HG02973 (cell line): ENCODE data around the gene SLC35G1.

Experiments
- ATAC-seq: cut with Tn5 transposase; IDR thresholded peaks from one replicate; pipeline ENCODE4 v1.9.1; 2021; ENCODE audit warnings: moderate library complexity; ENCODE audit not compliant: unreplicated experiment

Gene SLC35G1, protein sequence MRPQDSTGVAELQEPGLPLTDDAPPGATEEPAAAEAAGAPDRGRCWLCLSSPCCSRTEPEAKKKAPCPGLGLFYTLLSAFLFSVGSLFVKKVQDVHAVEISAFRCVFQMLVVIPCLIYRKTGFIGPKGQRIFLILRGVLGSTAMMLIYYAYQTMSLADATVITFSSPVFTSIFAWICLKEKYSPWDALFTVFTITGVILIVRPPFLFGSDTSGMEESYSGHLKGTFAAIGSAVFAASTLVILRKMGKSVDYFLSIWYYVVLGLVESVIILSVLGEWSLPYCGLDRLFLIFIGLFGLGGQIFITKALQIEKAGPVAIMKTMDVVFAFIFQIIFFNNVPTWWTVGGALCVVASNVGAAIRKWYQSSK

DNA sequence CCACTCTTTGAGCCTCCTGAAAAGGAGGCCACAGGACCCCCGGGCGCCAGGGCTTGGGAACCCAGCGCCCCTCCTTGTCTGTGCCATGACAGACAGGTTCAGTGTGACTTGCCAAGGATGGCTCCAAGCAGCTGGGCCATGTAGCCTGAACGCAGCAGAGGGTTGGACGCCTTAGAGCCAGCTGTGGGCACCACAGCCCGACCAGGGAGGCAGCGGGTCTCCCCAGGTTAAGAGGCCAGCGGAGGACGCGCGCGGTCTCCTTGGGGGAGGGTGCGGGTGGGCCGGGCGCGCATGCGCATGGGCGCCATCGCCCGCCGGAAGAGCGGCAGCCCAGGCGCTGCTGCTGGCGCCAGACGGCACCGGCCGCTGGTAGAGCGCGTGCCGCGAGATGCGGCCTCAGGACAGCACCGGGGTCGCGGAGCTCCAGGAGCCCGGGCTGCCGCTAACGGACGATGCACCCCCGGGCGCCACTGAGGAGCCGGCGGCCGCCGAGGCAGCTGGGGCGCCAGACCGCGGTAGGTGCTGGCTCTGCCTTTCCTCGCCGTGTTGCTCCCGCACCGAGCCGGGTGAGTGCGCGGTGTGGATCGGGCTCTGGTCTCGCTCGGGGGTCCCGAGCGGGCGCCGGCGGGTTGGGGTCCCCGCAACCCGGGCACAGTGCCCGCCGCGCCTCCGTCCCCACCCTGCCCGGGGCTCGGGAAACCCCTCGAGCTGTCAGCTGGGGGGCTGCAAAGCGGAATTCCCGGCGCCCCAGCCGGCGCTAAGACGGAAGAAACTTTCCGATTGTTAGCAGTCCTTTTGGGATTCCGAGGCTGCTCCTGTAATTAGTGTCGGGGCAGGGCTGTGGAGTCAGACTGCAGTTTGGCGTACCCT is at the start of gene SLC35G1:
Gene SLC35G1 (plus strand): TSS at position 333 of the 870 bp plus-strand sequence. CDS start 56 bp downstream, at position 389.
- ATAC-seq = peak; percentile 92

GRCh38 chr10:93844979-93845626 is 48.7 kb upstream of the SLC35G1 start:
- no peak for ATAC-seq

DNA sequence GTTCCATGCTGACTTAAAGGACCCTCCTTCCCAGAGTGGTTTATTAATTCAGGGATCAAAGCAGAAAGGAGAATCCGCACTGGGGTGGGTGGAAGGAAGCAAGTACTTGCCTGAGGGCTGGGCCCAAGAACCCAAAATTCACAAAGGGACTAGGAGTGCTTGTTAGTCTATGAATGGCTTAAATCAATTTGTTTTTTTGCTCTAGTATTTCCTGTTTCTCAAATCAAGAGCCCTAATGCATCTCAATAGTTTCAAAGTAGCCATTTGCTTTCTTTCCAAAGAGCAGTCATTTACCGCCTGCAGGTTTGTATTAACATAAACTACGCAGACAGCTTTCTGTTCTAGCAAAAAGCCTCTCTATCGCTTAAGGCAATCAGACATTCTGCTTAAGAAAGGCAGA is 44.2 kb upstream of the SLC35G1 start:
- ATAC-seq = no peak

DNA sequence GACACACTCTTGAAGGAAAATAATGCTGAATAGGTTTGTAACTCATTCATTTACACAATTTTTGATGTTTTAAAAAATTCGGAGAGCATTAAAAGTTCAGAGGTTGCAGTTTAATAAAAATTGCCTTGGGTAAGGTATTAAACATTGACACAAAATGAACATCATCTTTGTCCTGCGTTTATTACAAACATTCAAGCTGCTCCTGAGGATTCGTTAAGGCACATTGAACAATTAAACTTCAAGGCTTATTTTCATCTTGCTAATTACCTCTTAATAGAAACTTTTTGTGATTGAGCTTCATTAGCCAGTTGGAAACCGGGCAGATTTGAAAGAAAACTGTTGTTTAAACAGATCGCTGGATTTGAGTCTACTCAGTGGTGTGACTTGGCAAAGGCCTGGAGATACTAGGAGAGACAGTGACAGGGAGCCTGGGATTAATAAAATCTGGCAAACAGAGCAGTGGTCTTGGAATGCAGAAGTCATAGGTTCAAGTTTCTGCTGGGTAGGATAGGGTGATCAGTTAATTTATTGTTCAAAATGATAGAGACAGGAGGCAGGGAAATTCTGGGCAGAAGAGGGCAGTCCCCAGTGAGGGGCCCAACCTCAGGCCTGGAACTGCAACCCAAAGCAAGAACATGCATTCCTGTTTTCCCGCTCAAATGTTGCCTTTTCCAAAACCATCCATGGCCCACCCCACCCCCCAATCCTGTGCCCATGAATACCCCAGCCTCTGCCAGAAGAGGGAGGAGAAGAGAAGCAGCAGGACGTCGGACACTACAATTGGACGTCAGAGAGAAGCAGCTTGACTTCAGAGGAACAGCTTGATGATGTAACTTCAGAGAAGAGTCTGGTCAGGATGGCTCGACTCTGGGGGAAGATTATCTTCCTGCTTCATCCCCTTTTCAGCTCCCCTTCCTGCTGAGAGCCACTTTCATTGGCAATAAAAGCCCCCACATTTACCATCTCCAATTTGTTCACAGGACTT is 43.5 kb upstream of the SLC35G1 start:
- ATAC-seq = no peak

DNA sequence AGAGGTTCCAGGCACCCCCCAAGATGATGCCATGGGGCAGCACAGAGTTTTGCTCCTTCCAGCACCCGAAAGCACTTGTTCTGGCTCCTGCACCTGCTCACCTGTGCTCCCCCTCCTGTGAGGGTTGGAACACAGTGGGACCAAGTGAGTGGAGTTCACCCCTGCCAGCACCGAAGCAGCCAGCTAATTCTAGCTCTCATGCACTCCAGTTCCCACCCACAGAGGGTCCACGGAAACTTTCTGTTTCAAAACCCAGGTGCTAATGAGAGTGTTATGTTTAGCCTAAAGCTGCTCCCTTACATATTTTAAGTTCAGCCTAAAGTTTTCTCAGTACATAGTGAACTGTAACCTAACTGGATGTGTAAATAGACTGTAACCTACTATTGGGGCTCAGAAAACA is 42.6 kb upstream of the SLC35G1 start:
- no peak for ATAC-seq

DNA sequence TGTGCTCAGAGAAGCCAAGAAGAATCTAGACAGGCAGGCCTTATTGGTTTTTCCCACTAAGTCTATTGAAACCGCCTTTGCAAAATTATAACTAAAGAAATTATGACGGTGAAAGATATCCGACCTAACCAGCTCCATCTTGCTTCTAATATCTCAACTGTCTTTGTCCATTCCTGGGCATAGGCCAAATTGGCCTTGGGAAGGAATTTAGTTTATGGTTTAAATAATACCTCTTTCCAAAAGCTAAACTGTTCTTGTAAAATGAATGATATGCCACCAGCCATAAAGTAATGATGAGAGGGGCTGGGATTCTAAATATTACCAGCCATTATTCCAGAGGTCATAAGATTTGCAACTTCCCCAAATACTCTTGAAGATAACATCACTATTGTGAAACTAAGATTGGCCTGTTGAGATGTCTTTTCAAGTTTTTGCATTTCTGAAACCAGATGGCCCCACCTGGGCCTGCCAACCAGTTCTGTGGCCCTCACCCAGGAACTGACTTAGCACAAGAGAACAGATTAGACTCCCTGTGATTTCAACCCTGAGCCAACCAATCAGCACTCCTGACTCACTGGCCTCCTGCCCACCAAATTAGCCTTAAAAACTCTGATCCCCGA is 41.2 kb upstream of the SLC35G1 start:
- ATAC-seq = no peak

GRCh38 chr10:93854975-93855374 is 38.8 kb upstream of the SLC35G1 start:
- no peak for ATAC-seq

DNA sequence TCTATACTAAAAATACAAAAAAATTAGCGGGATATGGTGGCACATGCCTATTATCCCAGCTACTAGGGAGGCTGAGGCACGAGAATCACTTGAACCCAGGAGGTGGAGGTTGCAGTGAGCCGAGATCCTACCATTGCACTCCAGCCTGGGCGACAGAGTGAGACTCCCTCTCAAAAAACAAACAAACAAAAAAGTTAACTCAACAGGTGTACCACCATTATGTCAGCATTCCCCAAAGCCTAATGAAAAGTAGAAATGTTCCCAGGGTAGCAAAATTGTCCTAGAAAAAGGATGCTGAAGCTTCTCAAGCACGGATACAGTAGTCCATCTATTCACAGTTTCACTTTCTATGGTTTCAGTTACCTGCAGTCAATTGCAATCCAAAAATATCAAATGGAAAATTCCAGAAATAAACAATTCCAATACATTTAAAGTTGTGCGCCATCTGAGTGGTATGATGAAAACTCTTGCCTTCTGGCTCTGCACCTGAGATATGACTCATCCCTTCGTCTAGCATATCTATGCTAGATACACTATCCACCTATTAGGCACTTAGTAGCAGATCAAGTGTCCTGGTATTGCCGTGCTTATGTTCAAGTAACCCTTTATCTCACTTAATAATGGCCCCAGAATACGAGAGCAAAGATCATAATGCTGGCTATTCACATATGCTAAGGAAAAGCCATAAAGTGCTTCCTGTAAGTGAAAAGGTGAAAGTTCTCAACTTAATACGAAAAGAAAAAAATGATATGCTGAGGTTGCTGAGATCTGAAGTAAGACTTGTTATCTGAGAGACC is 37.2 kb upstream of the SLC35G1 start:
- ATAC-seq = no peak

- ATAC-seq = no peak
These were observed 34.6 kb upstream of the SLC35G1 start for GRCh38 chr10:93859049-93859655.

DNA sequence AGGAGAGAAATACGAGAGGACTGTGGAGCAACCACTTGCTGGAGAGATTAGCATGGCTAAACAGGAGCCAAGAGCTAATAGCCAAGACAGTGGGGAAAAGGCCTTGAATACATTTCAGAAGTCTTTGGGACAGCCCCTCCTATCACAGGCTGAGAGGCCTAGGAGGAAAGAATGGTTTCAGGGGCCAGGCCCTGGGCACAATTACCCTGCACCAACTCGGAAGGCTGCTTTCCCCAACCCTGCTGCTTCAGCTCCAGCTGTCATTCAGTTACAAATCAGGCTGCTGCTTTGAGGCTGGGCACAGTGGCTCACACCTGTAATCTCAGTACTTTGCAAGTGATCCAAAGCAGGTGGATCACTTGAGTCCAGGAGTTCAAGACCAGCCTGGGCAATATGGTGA is 32.0 kb upstream of the SLC35G1 start:
- no peak for ATAC-seq

- ATAC-seq = no peak
These were observed 27.9 kb upstream of the SLC35G1 start for GRCh38 chr10:93865794-93866425.

GRCh38 chr10:93867525-93867924 is 26.3 kb upstream of the SLC35G1 start:
- ATAC-seq = no peak

GRCh38 chr10:93871671-93872204 is 22.0 kb upstream of the SLC35G1 start:
- no peak for ATAC-seq

DNA sequence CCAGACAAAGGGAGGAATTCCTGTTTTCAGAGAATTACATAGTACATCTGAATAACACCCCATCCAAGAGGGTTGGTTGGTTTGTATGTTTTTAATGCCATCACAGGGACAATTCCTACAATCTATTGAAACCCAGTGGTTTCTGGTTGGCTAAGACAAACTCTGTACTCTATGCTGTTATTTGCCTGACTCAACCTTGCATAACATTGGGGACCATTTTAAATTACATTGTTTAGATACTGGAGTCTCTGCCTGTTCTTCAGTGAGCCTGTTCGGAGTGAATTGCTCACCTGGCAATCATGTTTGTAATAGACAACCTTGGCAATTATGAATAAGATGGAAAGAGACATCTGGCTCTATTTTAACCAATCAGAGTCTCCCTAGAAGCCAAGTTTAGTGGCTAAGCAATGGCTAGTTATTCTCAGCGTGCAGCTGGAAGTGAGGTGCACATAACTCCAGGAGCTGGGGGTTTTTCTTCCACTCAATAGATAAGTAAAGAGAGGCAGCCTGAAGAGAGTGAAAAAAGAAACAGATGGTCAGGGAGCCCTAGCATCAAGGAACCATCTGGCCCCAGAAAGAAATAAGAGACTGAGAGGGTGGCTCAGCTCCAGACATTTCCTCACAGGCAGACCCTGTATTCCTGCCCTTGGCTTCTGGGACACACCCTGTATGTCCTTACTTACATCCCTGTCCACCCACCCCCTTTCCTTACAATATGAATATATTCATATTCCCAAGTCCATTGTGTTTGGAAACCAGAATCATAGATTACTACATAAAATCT is 21.2 kb upstream of the SLC35G1 start:
- ATAC-seq = no peak

- ATAC-seq = no peak
These were observed 20.2 kb upstream of the SLC35G1 start for GRCh38 chr10:93873420-93874115.

GRCh38 chr10:93874309-93875031 is 19.3 kb upstream of the SLC35G1 start:
- no peak for ATAC-seq
